ENCODE results near the gene TAF5L.
"Not testable (repeated sequence)": the region's sequence is repeated elsewhere in the genome, so short reads cannot be mapped to it uniquely, and the experiment has no call there.

Gene TAF5L

GRCh38 chr1:229563241-229563640 lies 62.7 kb downstream of the TAF5L start:
- peak in 1 of 2 experiments; percentile 4 for DNase-seq

GRCh38 chr1:229562686-229563085 lies 63.2 kb downstream of the TAF5L start:
- DNase-seq = no peak

GRCh38 chr1:229561141-229561540 lies 64.8 kb downstream of the TAF5L start:
- DNase-seq = no peak

GRCh38 chr1:229560124-229560523 lies 65.8 kb downstream of the TAF5L start:
- not testable (repeated sequence) for DNase-seq

GRCh38 chr1:229559336-229559801 lies 66.6 kb downstream of the TAF5L start:
- not testable (repeated sequence) for DNase-seq

- DNase-seq = peak; percentile 95 to 97
Observed at GRCh38 chr1:229558460-229559335, 67.2 kb downstream of the TAF5L start, which contains the start of gene ABCB10. TSS of gene ABCB10 (minus strand) at chr1:229558707. CDS start at chr1:229558652, 55 bp downstream.

GRCh38 chr1:229557913-229558414 lies 68.0 kb downstream of the TAF5L start:
- DNase-seq = peak in 1 of 2 experiments; percentile 35

GRCh38 chr1:229557200-229557850 lies 68.6 kb downstream of the TAF5L start:
- no peak for DNase-seq

- DNase-seq = no peak
Observed at GRCh38 chr1:229554886-229555621, 70.9 kb downstream of the TAF5L start.

GRCh38 chr1:229553621-229554130 lies 72.2 kb downstream of the TAF5L start:
- no peak for DNase-seq

- DNase-seq = no peak
Observed at GRCh38 chr1:229552732-229553131, 73.2 kb downstream of the TAF5L start.

GRCh38 chr1:229550812-229551567 lies 74.9 kb downstream of the TAF5L start:
- no peak for DNase-seq

- no peak for DNase-seq
Observed at GRCh38 chr1:229547542-229547941, 78.4 kb downstream of the TAF5L start.

GRCh38 chr1:229544587-229544986 lies 81.3 kb downstream of the TAF5L start:
- no peak for DNase-seq

Measured in SHP77 (cell line).